CD8-positive, alpha-beta memory T cell (primary cell): ENCODE data around the gene ANAPC10. TPM values are rescaled to one million over a fixed set of nuclear protein-coding genes. Genes with fewer than 3 reads are reported as not detected.

Experiments
- CTCF ChIA-PET: fragments of 350-600 bp; sonication (Branson Sonifier 250); formaldehyde crosslinking; loops from one replicate; lab custom pipeline; 2021; ENCODE audit warnings: antibody characterized with exemption; lab: Charles Lee
- POLR2A ChIA-PET: fragments of 350-600 bp; sonication (Branson Sonifier 250); formaldehyde crosslinking; loops from one replicate; lab custom pipeline; 2021; ENCODE audit warnings: antibody characterized with exemption; lab: Charles Lee
- DNase-seq, 5 donors: peaks; one replicate each; pipeline versions ENCODE4 v3.0.0 to v3.0.0-alpha.2; 2020 to 2022; ENCODE audit warnings: mixed read lengths in 1 of 5
- H3K27ac ChIP-seq: one replicate; pipeline ENCODE4 v1.7.0; 2013; ENCODE audit warnings: low read depth, mild to moderate bottlenecking, low read length, moderate library complexity
- H3K27me3 ChIP-seq: 2 replicates; pipeline ENCODE4 v1.7.0; 2013; ENCODE audit warnings: low read length, mild to moderate bottlenecking; ENCODE audit not compliant: insufficient read depth, poor library complexity, severe bottlenecking
- H3K36me3 ChIP-seq: 2 replicates; pipeline ENCODE4 v1.7.0; 2013; ENCODE audit warnings: mild to moderate bottlenecking, low read length, moderate library complexity; ENCODE audit not compliant: insufficient read depth
- H3K4me1 ChIP-seq: 2 replicates; pipeline ENCODE4 v1.7.0; 2013; ENCODE audit warnings: mild to moderate bottlenecking, low read length, moderate library complexity; ENCODE audit not compliant: insufficient read depth
- H3K4me3 ChIP-seq: 2 replicates; pipeline ENCODE4 v1.7.0; 2013; ENCODE audit warnings: mild to moderate bottlenecking, low read length
- H3K9me3 ChIP-seq: 2 replicates; pipeline ENCODE4 v1.7.0; 2013; ENCODE audit warnings: mild to moderate bottlenecking, low read length
- H3K27ac Mint-ChIP-seq, 8 donors: one replicate each; pipeline ENCODE4 v1.8.0; 2020 to 2021; ENCODE audit warnings: mixed read lengths in 8 of 8, mild to moderate bottlenecking in 6 of 8, inconsistent platforms in 3 of 8, moderate library complexity in 3 of 8
- H3K27me3 Mint-ChIP-seq, 2 donors: one replicate each; pipeline ENCODE4 v1.8.0; 2020 to 2021; ENCODE audit warnings: mixed read lengths in 2 of 2, mild to moderate bottlenecking in 1 of 2, moderate library complexity in 1 of 2
- H3K36me3 Mint-ChIP-seq, 3 donors: one replicate each; pipeline ENCODE4 v1.8.0; 2020 to 2021; ENCODE audit warnings: mixed read lengths in 3 of 3, inconsistent platforms in 1 of 3, mild to moderate bottlenecking in 1 of 3
- H3K4me1 Mint-ChIP-seq, 3 donors: one replicate each; pipeline ENCODE4 v1.8.0; 2020 to 2021; ENCODE audit warnings: mixed read lengths in 3 of 3, inconsistent platforms in 1 of 3, mild to moderate bottlenecking in 1 of 3
- H3K4me3 Mint-ChIP-seq, 7 donors: one replicate each; pipeline ENCODE4 v1.8.0; 2020 to 2021; ENCODE audit warnings: mixed read lengths in 7 of 7, mild to moderate bottlenecking in 6 of 7, moderate library complexity in 4 of 7, inconsistent platforms in 2 of 7
- H3K9me3 Mint-ChIP-seq, 5 donors: one replicate each; pipeline ENCODE4 v1.8.0; 2020 to 2022; ENCODE audit warnings: mixed read lengths in 5 of 5, mild to moderate bottlenecking in 3 of 5, moderate library complexity in 2 of 5, inconsistent platforms in 1 of 5
- polyA plus RNA-seq: library from polyadenylated mRNA; unstranded; fragments of 300-500 nt; fragmentation: Illumina TruSeq; gene quantifications from one replicate; pipeline ENCODE4 v1.2.3, GENCODE V29; 2021
- total RNA-seq, 2 experiments: library from RNA; stranded (reverse); gene quantifications; one replicate each; pipeline ENCODE4 v1.2.3, GENCODE V29; 2021

Gene ANAPC10
- total and polyA plus RNA-seq, 3 experiments from 2014 or later: 26.0 to 39.0 (median 26.8) TPM

- no peaks in the 10 kb centered on the region for H3K4me1 ChIP-seq
- DNase-seq: no peak
- H3K9me3 ChIP-seq: no peaks in the 10 kb centered on the region
- no peak overlapping the region for H3K27ac ChIP-seq
- Mint-ChIP-seq H3K4me1 (peaks cover 16 to 26% (median 23%) of the 10 kb centered on the region in 3 donors), H3K36me3 (peaks cover 9 to 13% (median 10%) of the 10 kb centered on the region in 3 donors), H3K27me3 (no peaks in the 10 kb centered on the region), H3K9me3 (no peaks in the 10 kb centered on the region), H3K4me3 (no peak overlapping the region), H3K27ac (no peak overlapping the region)
- ChIA-PET POLR2A (no interaction called here), CTCF (no interaction called here)
- H3K36me3 ChIP-seq: no peaks in the 10 kb centered on the region
- H3K4me3 ChIP-seq: no peak overlapping the region
- H3K27me3 ChIP-seq: no peaks in the 10 kb centered on the region
Measured at GRCh38 chr4:145047151-145047550, 50.8 kb downstream of the ANAPC10 start.

DNA sequence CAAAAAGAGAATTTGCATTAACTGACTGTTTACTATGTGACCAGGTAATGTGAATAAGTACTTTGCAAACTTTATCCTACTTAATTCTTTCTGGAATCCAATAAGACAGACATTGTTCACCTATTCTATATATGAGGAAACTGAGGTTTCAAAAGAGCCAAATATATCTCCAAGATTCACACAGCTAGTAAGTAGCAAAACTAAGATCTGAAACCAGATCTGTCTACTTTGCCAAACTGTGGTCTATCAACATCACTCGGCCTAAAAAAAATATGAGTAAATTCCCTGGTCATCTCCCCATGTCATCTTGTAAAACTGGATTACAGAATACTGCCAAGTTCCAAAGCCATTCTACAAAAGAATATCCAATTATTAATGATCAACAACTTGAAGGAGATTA is 52.8 kb downstream of the ANAPC10 start:
- H3K4me3 ChIP-seq: no peak overlapping the region
- no peaks in the 10 kb centered on the region for H3K9me3 Mint-ChIP-seq
- no peaks in the 10 kb centered on the region for H3K4me1 ChIP-seq
- ChIA-PET POLR2A (no interaction called here), CTCF (no interaction called here)
- no peak overlapping the region for H3K27ac ChIP-seq
- peaks cover 5 to 10% (median 6%) of the 10 kb centered on the region in 3 donors for H3K36me3 Mint-ChIP-seq
- peak overlapping the region in 1 of 8 donors; percentile 12 for H3K27ac Mint-ChIP-seq
- H3K36me3 ChIP-seq: no peaks in the 10 kb centered on the region
- no peaks in the 10 kb centered on the region for H3K27me3 ChIP-seq
- DNase-seq: no peak
- no peaks in the 10 kb centered on the region for H3K27me3 Mint-ChIP-seq
- peaks cover 16 to 26% (median 23%) of the 10 kb centered on the region in 3 donors for H3K4me1 Mint-ChIP-seq
- H3K9me3 ChIP-seq: no peaks in the 10 kb centered on the region
- no peak overlapping the region for H3K4me3 Mint-ChIP-seq

DNA sequence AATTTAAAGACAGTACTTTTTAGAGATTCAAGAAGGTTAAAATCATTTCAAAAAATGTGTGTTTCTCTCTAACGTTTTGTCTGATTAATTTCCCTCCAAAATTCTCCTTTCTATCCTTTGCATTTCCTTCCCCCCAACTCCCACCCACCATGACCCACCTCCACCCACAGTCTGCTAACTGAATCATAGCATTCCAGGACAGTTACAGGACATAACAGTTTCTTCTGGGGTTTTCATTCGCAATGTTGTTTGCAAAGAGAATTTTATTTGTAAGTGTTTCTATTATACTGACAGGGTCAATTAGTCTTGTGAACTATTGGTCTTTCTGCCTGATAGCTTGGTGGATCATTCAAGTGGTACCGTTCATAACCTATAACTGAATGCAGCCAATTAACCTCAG is 53.7 kb downstream of the ANAPC10 start:
- peaks cover 13 to 26% (median 23%) of the 10 kb centered on the region in 3 donors for H3K4me1 Mint-ChIP-seq
- Histone ChIP-seq H3K9me3 (no peaks in the 10 kb centered on the region), H3K27me3 (no peaks in the 10 kb centered on the region), H3K4me3 (no peak overlapping the region), H3K36me3 (no peaks in the 10 kb centered on the region), H3K4me1 (no peaks in the 10 kb centered on the region), H3K27ac (no peak overlapping the region)
- H3K4me3 Mint-ChIP-seq: no peak overlapping the region
- peaks cover 0 to 8% (median 6%) of the 10 kb centered on the region in 3 donors for H3K36me3 Mint-ChIP-seq
- DNase-seq: no peak
- ChIA-PET POLR2A (no interaction called here), CTCF (no interaction called here)
- no peaks in the 10 kb centered on the region for H3K27me3 Mint-ChIP-seq
- H3K9me3 Mint-ChIP-seq: no peaks in the 10 kb centered on the region
- no peak overlapping the region for H3K27ac Mint-ChIP-seq

- no peaks in the 10 kb centered on the region for H3K9me3 Mint-ChIP-seq
- H3K27ac ChIP-seq: no peak overlapping the region
- H3K27me3 ChIP-seq: no peaks in the 10 kb centered on the region
- peaks cover 13 to 26% (median 23%) of the 10 kb centered on the region in 3 donors for H3K4me1 Mint-ChIP-seq
- no peak overlapping the region for H3K4me3 Mint-ChIP-seq
- no peak overlapping the region for H3K27ac Mint-ChIP-seq
- H3K9me3 ChIP-seq: no peaks in the 10 kb centered on the region
- H3K4me3 ChIP-seq: no peak overlapping the region
- CTCF ChIA-PET: no interaction called here
- no peaks in the 10 kb centered on the region for H3K27me3 Mint-ChIP-seq
- peaks cover 0 to 9% (median 8%) of the 10 kb centered on the region in 3 donors for H3K36me3 Mint-ChIP-seq
- no peaks in the 10 kb centered on the region for H3K36me3 ChIP-seq
- no peaks in the 10 kb centered on the region for H3K4me1 ChIP-seq
- POLR2A ChIA-PET: no interaction called here
- DNase-seq: no peak
Measured at GRCh38 chr4:145043306-145043705, 54.7 kb downstream of the ANAPC10 start.

GRCh38 chr4:145042601-145043285 is 55.3 kb downstream of the ANAPC10 start:
- no peak overlapping the region for H3K4me3 Mint-ChIP-seq
- CTCF ChIA-PET: no interaction called here
- no peak overlapping the region for H3K27ac ChIP-seq

DNA sequence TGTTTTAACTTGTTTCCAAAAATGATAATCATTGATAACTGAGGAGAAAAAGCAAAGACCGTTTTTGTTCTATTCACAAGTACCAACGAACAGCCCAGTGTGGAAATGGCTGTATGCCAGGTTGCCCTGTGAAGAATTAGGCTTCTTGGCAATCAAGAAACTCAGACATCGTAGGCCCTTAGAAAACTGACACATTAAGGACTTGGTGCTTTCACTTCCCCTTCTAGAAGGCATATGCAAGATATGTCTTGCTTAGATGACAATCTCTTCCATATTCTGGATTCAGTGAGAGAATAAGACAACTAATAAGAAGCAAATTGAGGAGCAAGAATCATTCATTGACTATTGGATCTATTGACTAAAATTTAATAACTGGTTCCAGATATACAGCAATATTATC is 56.6 kb downstream of the ANAPC10 start:
- no peaks in the 10 kb centered on the region for H3K36me3 ChIP-seq
- H3K27ac ChIP-seq: no peak overlapping the region
- ChIA-PET CTCF (no interaction called here), POLR2A (no interaction called here)
- H3K4me3 ChIP-seq: no peak overlapping the region
- Mint-ChIP-seq H3K27ac (no peak overlapping the region), H3K4me1 (peaks cover 11 to 14% (median 11%) of the 10 kb centered on the region in 3 donors), H3K9me3 (no peaks in the 10 kb centered on the region), H3K4me3 (no peak overlapping the region), H3K36me3 (peaks cover 0 to 11% (median 10%) of the 10 kb centered on the region in 3 donors), H3K27me3 (no peaks in the 10 kb centered on the region)
- H3K4me1 ChIP-seq: no peaks in the 10 kb centered on the region
- DNase-seq: no peak
- no peaks in the 10 kb centered on the region for H3K9me3 ChIP-seq
- no peaks in the 10 kb centered on the region for H3K27me3 ChIP-seq

More at GRCh38 chr4:145042601-145043285, 55.3 kb downstream of the ANAPC10 start:
- Mint-ChIP-seq H3K9me3 (no peaks in the 10 kb centered on the region), H3K27ac (peak overlapping the region in 1 of 8 donors; percentile 21), H3K27me3 (no peaks in the 10 kb centered on the region), H3K36me3 (peaks cover 0 to 9% (median 8%) of the 10 kb centered on the region in 3 donors), H3K4me1 (peaks cover 11 to 23% (median 22%) of the 10 kb centered on the region in 3 donors)
- POLR2A ChIA-PET: no interaction called here
- Histone ChIP-seq H3K27me3 (no peaks in the 10 kb centered on the region), H3K36me3 (no peaks in the 10 kb centered on the region), H3K9me3 (no peaks in the 10 kb centered on the region), H3K4me3 (no peak overlapping the region), H3K4me1 (no peaks in the 10 kb centered on the region)
- DNase-seq: no peak

GRCh38 chr4:145035494-145036136 is 62.4 kb downstream of the ANAPC10 start:
- Histone ChIP-seq H3K27ac (no peak overlapping the region), H3K36me3 (peaks cover 8% of the 10 kb centered on the region), H3K9me3 (no peaks in the 10 kb centered on the region), H3K27me3 (no peaks in the 10 kb centered on the region), H3K4me1 (no peaks in the 10 kb centered on the region), H3K4me3 (no peak overlapping the region)
- no peak for DNase-seq
- Mint-ChIP-seq H3K27ac (peak overlapping the region in 1 of 8 donors; percentile 66), H3K4me3 (no peak overlapping the region), H3K9me3 (no peaks in the 10 kb centered on the region), H3K27me3 (no peaks in the 10 kb centered on the region), H3K4me1 (no peaks in the 10 kb centered on the region), H3K36me3 (peaks cover 31 to 56% (median 39%) of the 10 kb centered on the region in 3 donors)
- ChIA-PET POLR2A (no interaction called here), CTCF (no interaction called here)

DNA sequence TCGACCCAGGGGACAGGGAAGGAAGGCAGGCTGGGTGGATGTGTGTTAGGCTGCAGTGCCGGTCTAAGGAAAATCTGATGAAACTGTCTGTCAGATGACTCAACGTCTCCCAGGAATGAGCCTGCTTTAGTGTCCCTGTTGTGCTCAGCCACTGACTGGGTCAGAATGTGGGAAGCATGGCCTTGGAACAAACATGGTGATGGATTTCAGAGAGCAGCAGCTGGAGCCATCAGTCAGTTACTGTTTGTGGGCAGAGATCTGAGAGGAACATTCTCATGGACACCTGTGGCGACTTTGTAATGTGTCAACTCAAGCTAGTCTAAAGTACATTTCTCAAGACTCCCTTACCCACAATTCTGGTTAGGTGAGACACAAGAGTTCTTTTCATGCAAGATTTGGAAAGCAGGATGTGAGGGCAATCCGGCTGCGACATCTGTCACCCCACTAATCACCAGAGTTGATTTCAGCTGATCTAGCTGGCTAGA is 63.2 kb downstream of the ANAPC10 start:
- POLR2A ChIA-PET: no interaction called here
- Mint-ChIP-seq H3K36me3 (peaks cover 31 to 56% (median 41%) of the 10 kb centered on the region in 3 donors), H3K27ac (no peak overlapping the region)

More for the DNA sequence above, 63.2 kb downstream of the ANAPC10 start:
- CTCF ChIA-PET: no interaction called here
- Histone ChIP-seq H3K27me3 (no peaks in the 10 kb centered on the region), H3K27ac (no peak overlapping the region), H3K4me1 (no peaks in the 10 kb centered on the region), H3K4me3 (no peak overlapping the region), H3K36me3 (peaks cover 8% of the 10 kb centered on the region), H3K9me3 (no peaks in the 10 kb centered on the region)
- DNase-seq: no peak
- peaks cover 0 to 2% (median 0%) of the 10 kb centered on the region in 5 donors for H3K9me3 Mint-ChIP-seq
- no peaks in the 10 kb centered on the region for H3K4me1 Mint-ChIP-seq
- H3K27me3 Mint-ChIP-seq: no peaks in the 10 kb centered on the region
- no peak overlapping the region for H3K4me3 Mint-ChIP-seq
